ENCODE measurements around the gene PCSK9.

GRCh38 chr1:54996869-54997710, 42.3 kb upstream of the PCSK9 start:
- TF ChIP-seq CTCF (IDR thresholded peaks at IDR 0.05; ENCODE audit: low read length) (no peak), EZH2 (IDR thresholded peaks at IDR 0.05; ENCODE audit: borderline replicate concordance, low read length) (no peak)

Measured in OCI-LY1 (cell line).